ENCODE data around the gene RSPH10B2. TPM values are rescaled to one million over a fixed set of nuclear protein-coding genes. Genes with fewer than 3 reads are reported as not detected.

The RSPH10B2 gene
- total RNA-seq, 1 experiment from 2014 or later = 0.37 TPM

DNA sequence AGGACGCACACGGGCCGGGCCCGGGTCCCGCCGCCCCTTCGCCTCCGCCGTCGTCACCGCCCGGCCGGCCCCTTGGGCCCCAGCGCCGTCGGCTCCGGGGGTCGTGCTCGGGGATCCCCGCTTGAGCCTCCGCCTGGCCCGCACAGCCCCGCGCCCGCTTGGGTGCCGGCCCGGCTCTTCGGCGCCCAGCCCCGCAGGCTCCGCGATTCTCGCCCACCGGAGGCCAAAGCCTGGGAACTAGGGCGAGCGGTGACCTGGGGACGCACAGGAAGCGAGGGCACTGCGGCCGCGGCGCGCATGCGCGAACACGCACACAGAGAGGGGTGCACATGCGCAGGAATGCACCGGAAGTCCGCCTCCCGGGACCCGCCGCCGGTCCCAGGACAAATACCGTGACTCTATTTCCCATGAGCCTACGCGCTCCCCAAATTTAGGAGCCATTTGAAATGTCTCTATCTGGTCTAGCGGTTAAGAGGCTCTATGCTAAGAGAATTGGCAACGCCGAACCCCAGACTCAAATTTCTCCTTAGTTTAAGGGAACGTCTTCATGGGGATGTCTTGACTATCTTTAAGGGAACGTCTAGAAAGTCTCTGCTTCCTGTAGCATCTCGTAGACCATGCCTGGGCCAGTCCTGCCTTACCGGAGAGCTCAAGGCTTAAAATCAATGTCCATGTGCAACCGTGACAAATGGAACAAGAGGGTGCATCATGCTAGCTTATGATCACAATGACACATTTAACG lies 47.1 kb upstream of the RSPH10B2 start, which contains the start of gene ZNF12:
Gene ZNF12, minus strand, starts transcription at position 282 of the 742 bp plus-strand sequence. CDS start 1,774 bp downstream, outside the sequence.
- Histone ChIP-seq H3K27ac (ENCODE audit: low read depth, low read length) (peak within 1 kb of the TSS; percentile 85), H2AFZ (ENCODE audit: low read depth, low read length, poor library complexity, severe bottlenecking) (peak within 1 kb of the TSS; percentile 98), H3K36me3 (ENCODE audit: control insufficient read depth in 1 of 2, insufficient read depth in 2 of 2, low read length in 2 of 2) (peaks cover 14 to 28% of the 10 kb centered on the region in 2 experiments), H3K9ac (ENCODE audit: low read length) (peak within 1 kb of the TSS; percentile 97), H3K27me3 (ENCODE audit: insufficient read depth, low read length) (no peaks in the 10 kb centered on the region), H4K20me1 (ENCODE audit: insufficient read depth) (peaks cover 3% of the 10 kb centered on the region; the same call in 1 of the 2 replicates), H3K9me3 (ENCODE audit: control insufficient read depth in 1 of 2, insufficient read depth in 1 of 2, low read depth in 1 of 2, low read length in 2 of 2) (peaks cover 4 to 7% of the 10 kb centered on the region in 2 experiments; a peak in 1 of 4 replicates), H3K4me2 (ENCODE audit: low read length) (peak within 1 kb of the TSS; percentile 98), H3K9me2 (ENCODE audit: insufficient read depth) (no peaks in the 10 kb centered on the region), H3K4me3 (replicated peaks in 1 of 2; ENCODE audit: low read depth in 1 of 2, low read length in 2 of 2) (peak within 1 kb of the TSS; percentile 92 to 94), H3K79me2 (ENCODE audit: insufficient read depth, low read length) (peaks cover 45% of the 10 kb centered on the region), H3K4me1 (ENCODE audit: control insufficient read depth in 1 of 2, insufficient read depth in 2 of 2, low read length in 2 of 2) (peaks cover 5 to 19% of the 10 kb centered on the region in 2 experiments; a peak in 3 of 4 replicates)
- peak; percentile 92 for ATAC-seq
- peak; percentile 80 for DNase-seq (ENCODE audit: low read depth, low spot score)
- ChIA-PET POLR2A (no interaction called here), CTCF (no interaction called here), RAD21 (ENCODE audit: low non-redundant PET in 1 of 2, low total read pairs in 2 of 2, uncharacterized antibody in 2 of 2, unreplicated experiment in 2 of 2) (no interaction called here)
- intact Hi-C loops (cut with micrococcal nuclease) = no loop called here
- BruUV-seq (replicated peaks) = no TSS peak
- TF ChIP-seq SIN3A (IDR thresholded peaks at IDR 0.05; ENCODE audit: low read depth) = peak; percentile 44; the same call in 1 of the 2 replicates
- no peak for TF ChIP-seq RAD21 (IDR thresholded peaks at IDR 0.05; ENCODE audit: low read depth)
- TF ChIP-seq SP1 (IDR thresholded peaks at IDR 0.05; ENCODE audit: low read depth) = no peak
- TF ChIP-seq POLR2A (IDR thresholded peaks at IDR 0.05; ENCODE audit: borderline replicate concordance, extremely low read depth, insufficient read depth, insufficient read length) = peak; percentile 62
- TF ChIP-seq EZH2phosphoT487 (IDR thresholded peaks at IDR 0.05; ENCODE audit: borderline replicate concordance) = no peak
- TF ChIP-seq, protein P1, sequence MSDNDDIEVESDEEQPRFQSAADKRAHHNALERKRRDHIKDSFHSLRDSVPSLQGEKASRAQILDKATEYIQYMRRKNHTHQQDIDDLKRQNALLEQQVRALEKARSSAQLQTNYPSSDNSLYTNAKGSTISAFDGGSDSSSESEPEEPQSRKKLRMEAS (IDR thresholded peaks at IDR 0.05) = no peak
- TF ChIP-seq EGR1 (IDR thresholded peaks at IDR 0.05; ENCODE audit: low read depth) = no peak
- TF ChIP-seq FOSL1 (IDR thresholded peaks at IDR 0.05; ENCODE audit: low read depth) = no peak
- no peak for TF ChIP-seq TCF7L2 (IDR thresholded peaks at IDR 0.05; ENCODE audit: borderline replicate concordance, extremely low read depth, insufficient read depth, insufficient read length)
- TF ChIP-seq ZNF274 (IDR thresholded peaks at IDR 0.05; ENCODE audit: low read depth, low read length) = no peak
- TF ChIP-seq CTCF (IDR thresholded peaks at IDR 0.05 in 2 of 3, conservative IDR thresholded peaks at IDR 0.05 in 1 of 3; ENCODE audit: borderline replicate concordance in 1 of 3, insufficient read depth in 1 of 3, low read depth in 2 of 3, low read length in 2 of 3) = no peak
- TF ChIP-seq SRF (IDR thresholded peaks at IDR 0.05; ENCODE audit: low read depth) = no peak
- TF ChIP-seq ATF3 (IDR thresholded peaks at IDR 0.05) = no peak
- peak; percentile 55 for TF ChIP-seq ELF1 (IDR thresholded peaks at IDR 0.05; ENCODE audit: borderline replicate concordance, low read depth)
- no peak for TF ChIP-seq CEBPB (IDR thresholded peaks at IDR 0.05; ENCODE audit: low read depth)
- no peak for TF ChIP-seq EZH2 (IDR thresholded peaks at IDR 0.05)
- no peak for TF ChIP-seq JUND (IDR thresholded peaks at IDR 0.05)
- no peak for TF ChIP-seq ZBTB33 (IDR thresholded peaks at IDR 0.05; ENCODE audit: extremely low read depth, insufficient replicate concordance, low read length)
- TF ChIP-seq ZFX (IDR thresholded peaks at IDR 0.05) = peak; percentile 96
- TF ChIP-seq YY1 (IDR thresholded peaks at IDR 0.05; ENCODE audit: extremely low read depth, insufficient replicate concordance, low read depth, low read length) = peak; percentile 72

Data from HCT116 (cell line).